OCI-LY1 (cell line): ENCODE results near the gene LGI2.

Experiments
- CTCF ChIP-seq: fragments of 200-600 bp; sonication (generic), shearing (Covaris generic); IDR thresholded peaks from 2 replicates; pipeline ENCODE4 v1.5.1; 2017; ENCODE audit warnings: mild to moderate bottlenecking, antibody characterized with exemption, low read length, moderate library complexity, mixed read lengths
- EZH2 ChIP-seq: fragments of 200-600 bp; sonication (generic), shearing (Covaris generic); IDR thresholded peaks from 2 replicates; pipeline ENCODE4 v1.8.0; 2017; ENCODE audit warnings: borderline replicate concordance, mixed run types, mild to moderate bottlenecking, antibody characterized with exemption, low read length, moderate library complexity, mixed read lengths

GRCh38 chr4:25033526-25033925 lies 2.8 kb upstream of the LGI2 start:
- no peak for TF ChIP-seq CTCF
- no peak for TF ChIP-seq EZH2
